Caco-2 (cell line): ENCODE data around the gene FGFRL1. TPM values are rescaled to one million over a fixed set of nuclear protein-coding genes. Genes with fewer than 3 reads are reported as not detected.

Source experiments
- BruUV-seq: library from RNA; stranded (reverse); fragments of 400-500 nt; replicated peaks from 2 replicates; lab custom pipeline; 2021; lab: Mats Ljungman, UMichigan
- CTCF ChIA-PET: fragments of 300-600 bp; sonication (Branson Sonifier 250); formaldehyde crosslinking; loops from one replicate; lab custom pipeline; 2022; ENCODE audit warnings: antibody characterized with exemption; lab: Charles Lee
- POLR2A ChIA-PET: fragments of 300-600 bp; sonication (Branson Sonifier 250); formaldehyde crosslinking; loops from one replicate; lab custom pipeline; 2022; ENCODE audit warnings: antibody characterized with exemption; lab: Charles Lee
- DNase-seq, 2 experiments: peaks; one replicate each; pipeline versions ENCODE4 v3.0.0 to v3.0.0-alpha.2; 2020 to 2022
- H3K27me3 ChIP-seq: replicated peaks from 2 replicates; pipeline ENCODE4 v1.6.0; 2011; ENCODE audit warnings: low read length; ENCODE audit not compliant: control insufficient read depth, insufficient read depth
- H3K36me3 ChIP-seq: 2 replicates; pipeline ENCODE4 v1.5.1; 2011; ENCODE audit warnings: low read length; ENCODE audit not compliant: control insufficient read depth, insufficient read depth
- H3K4me1 ChIP-seq: fragments of 250-450 bp; sonication (Bioruptor Pico); 2 replicates; pipeline ENCODE4 v1.5.1; 2020; ENCODE audit warnings: mild to moderate bottlenecking
- H3K4me3 ChIP-seq: 2 replicates; pipeline ENCODE4 v1.5.1; 2011; ENCODE audit warnings: low read depth, mild to moderate bottlenecking, control low read depth, low read length
- H3K9me3 ChIP-seq: fragments of 250-450 bp; sonication (Bioruptor Pico); 2 replicates; pipeline ENCODE4 v1.5.1; 2020; ENCODE audit warnings: mild to moderate bottlenecking, moderate library complexity
- H3K27ac Mint-ChIP-seq: one replicate; pipeline ENCODE4 v1.8.0; 2022; ENCODE audit warnings: mixed read lengths; ENCODE audit not compliant: unreplicated experiment
- H3K27me3 Mint-ChIP-seq: one replicate; pipeline ENCODE4 v1.8.0; 2022; ENCODE audit warnings: mixed read lengths; ENCODE audit not compliant: insufficient read depth, unreplicated experiment
- H3K36me3 Mint-ChIP-seq: one replicate; pipeline ENCODE4 v1.8.0; 2022; ENCODE audit warnings: mild to moderate bottlenecking, mixed read lengths; ENCODE audit not compliant: insufficient read depth, unreplicated experiment
- H3K4me1 Mint-ChIP-seq: one replicate; pipeline ENCODE4 v1.8.0; 2022; ENCODE audit warnings: low read depth, mixed read lengths; ENCODE audit not compliant: unreplicated experiment
- H3K4me3 Mint-ChIP-seq: one replicate; pipeline ENCODE4 v1.8.0; 2022; ENCODE audit warnings: mild to moderate bottlenecking, moderate library complexity, mixed read lengths; ENCODE audit not compliant: unreplicated experiment
- H3K9me3 Mint-ChIP-seq: one replicate; pipeline ENCODE4 v1.8.0; 2022; ENCODE audit warnings: mixed read lengths; ENCODE audit not compliant: unreplicated experiment
- intact Hi-C: fragments of 100-400 bp; cut with micrococcal nuclease; formaldehyde crosslinking; loops from one replicate; pipeline ENCODE4 v1.10.0; 2022; ENCODE audit not compliant: unreplicated experiment
- total RNA-seq: library from RNA; stranded (reverse); gene quantifications from 2 replicates; pipeline ENCODE4 v1.2.3, GENCODE V29; 2022
- TF ChIP-seq, protein P1 (sequence below), 2 experiments: fragments of 200-600 bp in 1 of 2; IDR thresholded peaks; 1 replicate in 1 of 2; 2 replicates in 1 of 2; pipeline versions ENCODE4 v1.5.1 to v1.8.0; 2011 to 2022; ENCODE audit warnings: antibody characterized with exemption in 1 of 2, control low read depth in 1 of 2, inconsistent platforms in 1 of 2, low read depth in 1 of 2, low read length in 1 of 2, mild to moderate bottlenecking in 1 of 2, moderate library complexity in 1 of 2; ENCODE audit not compliant: insufficient read depth in 1 of 2, severe bottlenecking in 1 of 2, unreplicated experiment in 1 of 2

The FGFRL1 gene
- total RNA-seq, 1 experiment from 2014 or later: 26.0 TPM

DNA sequence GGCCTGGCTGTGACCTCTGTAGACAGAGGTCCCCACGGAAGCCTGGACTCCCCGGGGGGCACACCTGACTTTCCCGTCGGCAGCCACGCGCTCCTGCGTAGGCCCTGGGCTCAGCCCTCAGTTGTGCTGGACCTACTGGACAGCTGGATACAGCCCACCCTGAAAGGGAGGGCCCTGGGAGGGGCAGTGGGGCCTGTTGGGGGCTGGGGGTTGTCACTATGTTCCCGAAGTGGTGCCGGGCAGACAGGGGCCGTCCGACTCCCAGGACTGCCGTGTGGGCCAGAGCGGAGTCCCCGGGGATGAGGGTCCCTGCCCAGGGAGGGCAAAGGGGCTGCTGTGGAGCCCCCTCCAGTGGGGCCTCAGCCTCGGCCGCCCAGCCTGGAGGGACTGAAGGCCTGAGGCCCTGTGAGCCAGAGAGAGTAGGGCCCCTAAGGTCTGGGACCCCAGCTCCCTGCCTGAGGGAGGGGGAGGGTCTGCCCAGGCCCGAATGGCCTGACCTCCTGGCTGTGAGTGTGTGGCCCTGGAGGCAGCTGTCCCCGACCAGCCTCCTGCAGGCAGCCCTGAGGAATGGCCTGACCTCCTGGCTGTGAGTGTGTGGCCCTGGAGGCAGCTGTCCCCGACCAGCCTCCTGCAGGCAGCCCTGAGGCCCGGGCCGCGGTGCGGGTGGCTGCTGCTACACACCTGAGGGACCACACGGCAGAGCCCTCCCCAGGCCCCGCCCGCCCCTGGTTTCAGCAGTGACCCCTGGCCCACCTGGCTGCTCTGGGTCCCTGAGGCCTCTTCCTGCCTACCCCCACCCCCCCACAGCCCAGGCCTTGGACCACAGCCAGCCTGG is 25.8 kb downstream of the FGFRL1 start:
- no peak overlapping the region for H3K4me3 ChIP-seq
- H3K27me3 ChIP-seq: no peaks in the 10 kb centered on the region
- Mint-ChIP-seq H3K9me3 (no peaks in the 10 kb centered on the region), H3K4me1 (no peaks in the 10 kb centered on the region), H3K27me3 (no peaks in the 10 kb centered on the region), H3K4me3 (no peak overlapping the region), H3K36me3 (no peaks in the 10 kb centered on the region), H3K27ac (no peak overlapping the region)
- ChIA-PET CTCF (interaction anchor here (0.6 kb wide), 1 partner anchor 30 kb away, joined by 4 read pairs; no protein-coding TSS in a partner anchor), POLR2A (no interaction called here)
- TF ChIP-seq, protein P1, sequence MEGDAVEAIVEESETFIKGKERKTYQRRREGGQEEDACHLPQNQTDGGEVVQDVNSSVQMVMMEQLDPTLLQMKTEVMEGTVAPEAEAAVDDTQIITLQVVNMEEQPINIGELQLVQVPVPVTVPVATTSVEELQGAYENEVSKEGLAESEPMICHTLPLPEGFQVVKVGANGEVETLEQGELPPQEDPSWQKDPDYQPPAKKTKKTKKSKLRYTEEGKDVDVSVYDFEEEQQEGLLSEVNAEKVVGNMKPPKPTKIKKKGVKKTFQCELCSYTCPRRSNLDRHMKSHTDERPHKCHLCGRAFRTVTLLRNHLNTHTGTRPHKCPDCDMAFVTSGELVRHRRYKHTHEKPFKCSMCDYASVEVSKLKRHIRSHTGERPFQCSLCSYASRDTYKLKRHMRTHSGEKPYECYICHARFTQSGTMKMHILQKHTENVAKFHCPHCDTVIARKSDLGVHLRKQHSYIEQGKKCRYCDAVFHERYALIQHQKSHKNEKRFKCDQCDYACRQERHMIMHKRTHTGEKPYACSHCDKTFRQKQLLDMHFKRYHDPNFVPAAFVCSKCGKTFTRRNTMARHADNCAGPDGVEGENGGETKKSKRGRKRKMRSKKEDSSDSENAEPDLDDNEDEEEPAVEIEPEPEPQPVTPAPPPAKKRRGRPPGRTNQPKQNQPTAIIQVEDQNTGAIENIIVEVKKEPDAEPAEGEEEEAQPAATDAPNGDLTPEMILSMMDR (IDR thresholded peaks at IDR 0.05; ENCODE audit: insufficient read depth in 1 of 2, low read depth in 1 of 2, low read length in 1 of 2, severe bottlenecking in 1 of 2, unreplicated experiment in 1 of 2): no peak
- no peak for DNase-seq
- intact Hi-C loops: no loop called here
- H3K4me1 ChIP-seq: 0 out of 2 replicates have a peak, but pooled peaks cover 4% of the 10 kb centered on the region
- H3K9me3 ChIP-seq: no peaks in the 10 kb centered on the region
- H3K36me3 ChIP-seq: no peaks in the 10 kb centered on the region
- no TSS peak for BruUV-seq

DNA sequence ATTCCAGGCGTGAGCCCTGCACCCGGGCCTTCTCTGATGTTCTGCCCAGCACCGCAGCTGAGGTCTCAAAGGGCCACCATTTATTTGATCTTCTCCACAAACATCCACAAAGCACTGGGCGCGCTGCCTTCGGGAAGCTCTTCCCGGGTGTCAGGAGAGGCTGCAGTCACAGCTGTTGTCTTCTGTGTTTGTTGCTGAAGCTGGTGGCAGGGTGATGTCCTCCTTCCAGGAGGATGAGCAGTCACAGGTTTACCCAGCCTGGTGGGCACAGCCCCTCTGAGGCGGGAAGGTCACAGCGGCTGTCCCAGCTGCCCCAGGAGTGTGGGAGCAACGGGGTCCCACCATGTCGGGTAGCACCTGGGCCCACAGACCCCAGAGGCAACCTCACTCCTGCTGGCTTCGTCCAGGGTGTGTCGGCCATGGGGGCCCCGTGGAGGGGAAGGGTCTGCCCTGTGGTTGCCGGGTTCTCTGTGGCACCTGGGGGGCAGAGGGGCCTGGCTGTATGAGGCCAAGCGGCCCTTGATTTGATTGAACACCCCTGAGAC is 27.6 kb downstream of the FGFRL1 start:
- ChIA-PET POLR2A (no interaction called here), CTCF (no interaction called here)
- H3K36me3 Mint-ChIP-seq: no peaks in the 10 kb centered on the region
- H3K27me3 ChIP-seq: no peaks in the 10 kb centered on the region
- intact Hi-C loops: no loop called here
- no peaks in the 10 kb centered on the region for H3K27me3 Mint-ChIP-seq
- H3K9me3 ChIP-seq: no peaks in the 10 kb centered on the region
- no TSS peak for BruUV-seq
- H3K4me3 Mint-ChIP-seq: no peak overlapping the region
- DNase-seq: no peak
- no peak overlapping the region for H3K4me3 ChIP-seq
- H3K4me1 ChIP-seq: peaks cover 13% of the 10 kb centered on the region
- no peak overlapping the region for H3K27ac Mint-ChIP-seq
- TF ChIP-seq, protein P1 (IDR thresholded peaks at IDR 0.05; ENCODE audit: insufficient read depth in 1 of 2, low read depth in 1 of 2, low read length in 1 of 2, severe bottlenecking in 1 of 2, unreplicated experiment in 1 of 2): no peak
- no peaks in the 10 kb centered on the region for H3K36me3 ChIP-seq
- H3K4me1 Mint-ChIP-seq: peaks cover 6% of the 10 kb centered on the region
- H3K9me3 Mint-ChIP-seq: no peaks in the 10 kb centered on the region

DNA sequence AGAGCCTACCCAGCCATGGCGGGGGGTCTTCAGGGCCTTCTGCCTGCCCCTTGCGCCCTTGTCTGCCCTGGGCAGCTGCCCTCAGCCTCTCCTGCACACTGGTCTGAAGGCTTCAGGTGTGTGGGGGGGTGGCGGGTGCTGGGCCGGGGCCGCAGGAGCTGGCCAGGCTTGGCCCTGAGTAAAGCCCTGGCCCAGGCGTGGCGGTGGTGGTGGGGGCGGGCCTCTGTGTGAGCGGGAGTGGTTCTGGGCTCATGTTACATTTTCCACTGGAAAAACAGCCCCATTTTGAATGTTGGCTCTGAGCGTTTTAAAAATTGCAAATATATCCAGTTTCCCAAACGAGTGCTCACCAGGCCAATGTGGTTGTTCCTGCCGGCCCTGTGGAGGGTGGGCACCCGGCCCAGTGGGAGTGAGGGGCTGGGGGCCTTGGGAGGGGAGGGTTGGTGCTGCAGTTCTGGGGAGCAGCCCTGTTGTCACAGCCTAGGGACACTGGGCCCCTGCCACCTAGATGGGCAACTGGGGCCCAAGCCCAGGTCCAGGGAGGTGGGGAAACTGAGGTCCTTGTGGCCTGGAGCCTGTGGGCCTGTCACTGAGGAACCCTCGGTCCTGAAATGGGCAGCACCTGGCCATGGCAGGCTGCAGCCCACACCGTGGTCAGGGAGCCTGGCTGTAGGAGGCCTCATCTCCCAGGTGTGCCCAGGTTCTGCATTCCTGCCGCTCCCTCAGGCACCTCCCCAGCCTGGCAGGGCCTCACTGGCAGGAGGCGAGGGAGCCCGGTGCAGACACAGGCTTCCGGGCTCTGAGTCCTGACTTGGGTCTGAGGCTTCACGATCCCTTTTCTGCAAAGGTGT is 28.3 kb downstream of the FGFRL1 start:
- TF ChIP-seq, protein P1 (IDR thresholded peaks at IDR 0.05; ENCODE audit: insufficient read depth in 1 of 2, low read depth in 1 of 2, low read length in 1 of 2, severe bottlenecking in 1 of 2, unreplicated experiment in 1 of 2): no peak
- POLR2A ChIA-PET: no interaction called here
- Mint-ChIP-seq H3K27ac (no peak overlapping the region), H3K36me3 (no peaks in the 10 kb centered on the region), H3K4me1 (peaks cover 6% of the 10 kb centered on the region), H3K27me3 (no peaks in the 10 kb centered on the region), H3K4me3 (no peak overlapping the region), H3K9me3 (no peaks in the 10 kb centered on the region)
- H3K4me3 ChIP-seq: no peak overlapping the region
- H3K4me1 ChIP-seq: peaks cover 20% of the 10 kb centered on the region
- H3K27me3 ChIP-seq: no peaks in the 10 kb centered on the region
- no peaks in the 10 kb centered on the region for H3K36me3 ChIP-seq
- intact Hi-C loops: no loop called here
- BruUV-seq: no TSS peak
- no peak for DNase-seq
- CTCF ChIA-PET: no interaction called here
- H3K9me3 ChIP-seq: no peaks in the 10 kb centered on the region
